Dermis microvascular lymphatic vessel endothelial cell (primary cell): ENCODE data around the gene INTS14. TPM values are rescaled to one million over a fixed set of nuclear protein-coding genes. Genes with fewer than 3 reads are reported as not detected.

Source experiments
- DNase-seq, 2 donors: peaks; one replicate each; pipeline versions ENCODE4 v3.0.0 to v3.0.0-alpha.2; 2010; ENCODE audit warnings: low read depth in 2 of 2
- total RNA-seq: library from RNA; depleted of rRNA; stranded (reverse); fragments of >200 nt; gene quantifications from 2 replicates; pipeline ENCODE4 v1.2.1, GENCODE V29; 2014

The INTS14 gene
- 29.8 and 37.4 TPM in 2 replicates for total RNA-seq

DNA sequence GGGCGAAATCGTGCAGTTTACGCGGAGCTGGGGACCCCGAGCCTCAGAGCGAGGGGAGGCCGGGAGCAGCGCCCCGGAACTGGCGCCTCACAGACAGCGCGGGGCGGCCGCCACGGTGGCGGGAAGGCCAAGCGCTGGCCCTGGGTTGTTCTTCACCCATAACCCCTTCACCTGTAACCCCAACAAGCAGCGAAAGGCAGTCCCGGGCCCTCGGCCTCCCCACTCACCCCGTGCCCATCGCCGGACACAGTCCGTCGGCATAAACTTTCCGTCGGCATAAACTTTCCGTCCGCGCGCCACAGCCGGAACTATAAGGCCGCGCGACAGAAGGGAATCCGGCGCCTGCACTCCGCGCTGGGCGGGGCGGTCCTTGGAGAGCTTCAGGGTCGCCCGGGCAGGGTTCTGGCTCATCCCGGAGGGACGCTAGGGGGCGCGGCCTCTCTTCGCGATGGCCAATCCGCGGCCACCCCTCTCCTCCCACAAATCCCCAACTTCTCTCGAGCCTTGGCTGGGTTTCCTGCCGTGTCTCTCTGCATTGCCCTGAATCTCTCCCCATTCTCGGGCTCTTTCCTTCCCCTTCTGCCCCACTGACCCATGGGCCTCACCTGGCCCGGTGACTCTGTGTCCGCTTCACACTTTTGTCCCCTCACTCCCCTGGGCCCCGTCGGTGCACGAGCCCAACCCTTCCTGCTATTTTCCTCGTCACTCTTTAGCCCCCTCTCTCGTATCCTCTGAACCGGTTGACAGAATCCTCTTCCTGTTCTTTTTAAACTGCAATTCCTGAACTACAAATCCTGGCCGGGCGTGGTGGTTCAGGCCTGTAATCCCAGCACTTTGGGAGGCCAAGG is at the start of gene INTS14:
TSS of gene INTS14 (minus strand) at position 261 of the 848 bp plus-strand sequence. CDS start 3,751 bp downstream, outside the sequence.
- peak; percentile 91 to 97 for DNase-seq

DNA sequence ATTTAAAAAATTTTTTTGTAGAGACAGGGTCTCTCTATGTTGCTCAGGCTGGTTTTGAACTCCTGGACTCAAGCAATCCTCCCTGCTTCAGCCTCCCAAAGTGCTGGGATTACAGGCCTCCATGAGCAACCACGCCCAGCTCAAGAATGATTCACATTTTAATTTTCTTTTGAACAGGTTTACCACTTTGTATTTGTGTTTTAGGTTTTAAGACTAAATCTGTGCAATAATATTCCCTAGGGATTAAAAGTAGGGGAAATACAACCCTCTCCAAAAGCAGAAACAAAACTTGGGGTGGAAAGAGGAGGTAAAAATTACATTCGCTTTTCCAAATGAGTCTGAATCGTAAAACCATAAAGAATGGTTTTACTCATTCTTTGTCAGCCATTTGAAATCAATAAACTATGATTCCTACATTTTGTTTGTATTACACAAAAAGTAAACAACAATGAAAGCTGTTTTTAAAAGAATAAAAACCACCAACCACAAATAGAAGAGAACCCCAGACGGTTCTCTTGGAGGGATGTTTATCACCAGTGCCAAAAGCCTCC is 48.6 kb upstream of the INTS14 start:
- DNase-seq, result no peak

DNA sequence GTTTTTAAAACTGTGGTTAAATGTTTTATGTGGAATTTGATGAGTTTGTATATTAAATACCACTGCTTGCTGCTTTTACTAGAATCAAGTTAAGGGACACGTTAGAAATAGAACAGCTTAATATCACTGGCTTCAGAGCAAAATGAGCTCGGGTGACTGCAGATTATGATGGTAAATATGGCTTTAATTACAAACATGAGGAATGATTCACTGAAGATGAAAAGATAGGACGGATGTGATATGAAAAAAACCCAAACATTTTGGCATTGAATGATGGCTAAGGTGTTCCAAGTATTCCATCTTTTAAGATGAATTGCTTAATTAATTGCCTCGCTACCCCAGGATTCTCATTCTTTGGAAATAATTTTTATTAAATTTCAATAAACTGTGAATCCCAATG is 44.5 kb upstream of the INTS14 start:
- DNase-seq, result no peak

DNA sequence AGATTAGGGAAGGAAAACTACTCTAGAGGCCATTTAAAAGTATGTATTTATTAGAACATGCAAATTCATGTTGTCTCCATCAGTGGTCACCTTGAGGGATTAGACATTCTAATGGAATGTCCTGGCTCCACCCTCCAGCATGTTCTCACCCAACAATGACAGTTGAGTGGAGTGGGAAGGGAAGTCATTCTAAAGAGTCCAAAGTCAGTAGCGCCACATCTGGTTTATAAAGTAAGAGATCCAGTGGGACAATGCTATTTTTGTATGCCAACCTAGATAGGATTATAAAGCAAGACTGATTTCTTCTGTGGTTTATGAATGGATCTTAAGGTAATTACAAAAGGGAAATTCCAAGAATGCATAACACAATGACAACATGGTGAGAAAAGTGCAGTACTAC is 44.1 kb upstream of the INTS14 start:
- DNase-seq, result peak in 1 of 2 donors; percentile 35

DNA sequence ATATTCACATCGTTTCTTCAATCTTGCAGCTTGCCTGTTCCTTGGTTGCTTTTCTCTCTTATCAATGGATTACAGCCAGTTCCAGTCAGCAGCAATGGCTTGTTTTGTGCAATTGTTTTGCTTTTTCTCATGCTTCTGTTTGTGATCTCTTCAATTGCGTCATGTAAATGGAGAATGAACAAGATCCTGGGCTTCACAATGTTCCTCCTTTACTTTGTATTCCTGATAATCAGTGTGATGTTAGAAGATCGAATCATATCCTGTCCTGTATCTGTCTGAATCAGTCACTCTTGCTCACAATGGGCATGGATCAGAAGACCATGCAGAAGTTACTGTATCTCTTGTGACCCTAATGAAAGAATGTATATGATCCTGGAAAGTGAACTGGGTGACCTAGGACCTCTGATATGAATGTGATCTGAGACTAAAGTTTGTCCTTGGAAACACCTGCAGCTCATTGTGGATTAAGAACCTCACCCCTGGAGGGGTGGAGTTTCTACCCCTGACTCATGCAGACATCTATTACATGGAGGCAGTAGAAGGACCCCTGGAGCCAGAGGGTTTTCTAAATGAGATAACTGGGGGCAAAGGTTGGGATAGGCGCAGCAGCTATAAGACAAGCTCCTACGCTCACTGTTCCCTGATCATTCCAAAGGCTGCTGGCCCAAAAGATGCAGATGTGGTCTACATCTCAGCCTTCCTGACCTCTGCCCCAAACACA is 43.0 kb upstream of the INTS14 start:
- DNase-seq, result peak in 1 of 2 donors; percentile 59

DNA sequence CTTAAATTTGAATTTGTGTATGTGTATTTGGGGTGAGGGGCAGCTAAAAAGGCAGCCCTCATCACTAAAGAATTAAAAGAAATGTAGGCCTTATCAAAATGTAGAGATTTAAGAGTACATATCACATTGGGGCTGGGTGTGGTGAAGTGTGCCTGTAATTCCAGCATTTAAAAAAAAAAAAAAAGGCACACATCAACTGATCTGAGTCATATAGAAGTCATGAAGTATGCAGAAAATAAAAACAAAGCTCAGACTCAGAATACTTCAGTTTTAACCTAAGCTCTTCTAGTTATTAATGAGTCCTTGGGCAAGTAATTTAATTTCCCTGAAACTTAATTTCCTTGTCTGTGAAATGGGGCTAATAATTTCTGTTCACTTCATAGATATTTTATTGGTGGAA is 42.4 kb upstream of the INTS14 start:
- DNase-seq, result peak in 1 of 2 donors; percentile 32

DNA sequence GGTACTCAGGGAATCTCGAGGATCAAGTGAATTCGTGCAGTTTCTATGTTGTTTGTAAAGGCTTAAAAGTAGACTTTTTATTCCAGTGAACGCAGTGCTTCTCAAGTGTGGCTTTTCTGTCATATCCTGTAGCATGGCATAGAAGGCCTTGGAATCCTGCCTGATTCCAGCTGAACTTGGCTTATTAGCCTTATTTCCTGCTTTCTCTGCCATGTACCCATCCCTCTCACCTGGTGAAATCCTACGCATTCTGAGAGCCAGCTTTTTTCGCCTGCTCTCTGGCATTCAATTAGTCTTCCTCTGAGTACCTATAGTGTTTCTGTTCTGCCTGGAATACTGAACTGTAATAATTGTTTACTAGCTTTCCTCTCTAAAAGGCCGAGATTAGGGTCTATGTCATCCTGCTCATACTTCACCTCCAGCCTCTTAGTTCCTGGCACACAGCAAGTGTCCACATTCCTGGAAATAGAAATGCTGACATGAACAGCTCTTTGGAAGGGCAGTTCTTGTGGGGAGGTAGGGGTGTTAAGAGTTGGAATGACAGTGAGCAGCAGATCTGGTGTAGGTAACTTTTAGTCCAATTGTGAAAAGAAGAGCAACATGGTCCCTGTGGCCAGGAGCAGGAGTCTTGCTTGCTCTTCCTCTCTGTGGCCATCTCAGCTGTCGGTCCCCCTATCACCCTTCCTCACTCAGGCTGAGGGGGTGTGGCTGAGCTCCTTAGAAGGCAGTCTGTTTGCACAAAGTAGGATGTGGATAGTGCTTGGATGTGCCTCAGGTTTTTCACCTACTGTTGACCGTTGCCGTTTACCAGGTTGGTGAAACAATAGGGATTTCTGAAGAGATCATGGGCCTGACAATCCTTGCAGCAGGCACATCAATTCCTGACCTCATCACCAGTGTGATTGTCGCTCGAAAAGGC is 41.2 kb upstream of the INTS14 start:
- no peak for DNase-seq

DNA sequence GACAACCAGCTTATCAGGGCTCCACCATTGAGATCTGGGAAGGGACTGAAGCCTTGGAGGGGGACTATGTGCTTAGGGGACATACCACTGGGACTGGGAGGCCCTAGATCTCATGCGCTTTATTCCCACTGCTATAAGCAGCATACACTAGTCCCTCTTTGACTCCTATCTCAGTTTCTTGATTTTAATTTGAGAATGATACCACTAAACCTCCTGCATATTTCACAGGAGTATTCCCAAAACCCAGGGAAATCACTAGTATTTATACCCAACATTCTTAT is 40.1 kb upstream of the INTS14 start:
- DNase-seq, result no peak

DNA sequence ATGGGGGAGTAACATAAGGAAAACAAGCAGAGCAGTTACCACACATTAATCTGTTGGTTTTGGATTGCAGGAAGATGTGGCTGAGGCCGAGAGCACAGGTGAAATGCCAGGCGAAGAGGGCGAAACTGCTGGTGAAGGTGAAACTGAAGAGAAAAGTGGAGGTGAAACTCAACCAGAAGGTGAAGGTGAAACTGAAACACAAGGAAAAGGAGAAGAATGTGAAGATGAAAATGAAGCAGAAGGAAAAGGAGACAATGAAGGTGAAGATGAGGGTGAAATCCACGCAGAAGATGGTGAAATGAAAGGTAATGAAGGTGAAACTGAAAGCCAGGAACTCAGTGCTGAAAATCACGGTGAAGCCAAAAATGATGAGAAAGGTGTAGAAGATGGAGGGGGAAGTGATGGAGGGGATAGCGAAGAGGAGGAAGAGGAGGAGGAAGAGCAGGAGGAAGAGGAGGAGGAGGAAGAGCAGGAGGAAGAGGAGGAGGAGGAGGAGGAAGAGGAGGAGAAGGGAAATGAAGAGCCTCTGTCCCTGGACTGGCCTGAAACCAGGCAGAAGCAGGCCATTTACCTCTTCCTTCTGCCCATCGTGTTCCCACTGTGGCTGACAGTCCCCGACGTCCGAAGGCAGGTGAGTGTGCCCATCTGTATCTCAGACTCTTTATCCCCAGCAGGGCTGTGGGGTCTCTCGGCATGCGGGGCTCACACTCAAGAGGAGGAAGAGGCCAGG is 39.5 kb upstream of the INTS14 start:
- DNase-seq, result no peak

DNA sequence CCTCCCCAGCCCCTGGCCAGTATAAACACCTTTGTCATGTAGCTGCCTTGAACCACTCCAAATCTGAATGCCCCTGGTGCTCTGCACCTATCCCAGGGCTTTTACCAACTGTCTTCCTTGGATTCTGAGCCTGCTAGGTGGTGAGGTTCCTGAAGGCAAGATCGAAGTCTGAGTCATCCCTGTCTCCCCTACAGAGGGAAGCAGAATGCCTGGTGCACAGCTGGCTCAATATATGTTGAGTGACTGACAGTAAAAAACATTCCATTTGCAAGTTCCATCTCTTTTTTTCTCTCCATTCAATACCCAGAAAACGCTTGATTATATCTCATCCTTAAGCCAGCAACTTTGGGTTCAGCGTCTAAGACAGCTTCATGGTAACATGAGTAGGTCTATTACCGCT is 35.6 kb upstream of the INTS14 start:
- peak in 1 of 2 donors; percentile 28 for DNase-seq

DNA sequence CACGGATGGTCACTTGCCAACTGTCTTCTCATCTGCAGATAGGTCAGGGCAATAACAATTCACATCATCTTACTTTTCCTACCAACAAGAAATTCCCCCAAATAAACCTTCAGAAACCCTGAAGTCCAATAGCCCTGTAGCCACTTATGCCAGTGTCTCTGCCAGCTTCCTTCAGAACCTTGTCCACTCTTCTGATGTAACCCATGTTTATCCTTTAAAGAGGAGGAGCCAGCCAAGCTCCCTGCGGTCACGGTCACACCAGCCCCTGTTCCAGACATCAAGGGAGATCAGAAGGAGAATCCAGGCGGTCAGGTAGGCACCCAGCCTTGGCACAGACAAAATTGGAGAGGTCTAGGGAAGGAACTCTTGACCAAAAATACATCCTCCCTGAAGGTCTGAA is 34.5 kb upstream of the INTS14 start:
- no peak for DNase-seq

DNA sequence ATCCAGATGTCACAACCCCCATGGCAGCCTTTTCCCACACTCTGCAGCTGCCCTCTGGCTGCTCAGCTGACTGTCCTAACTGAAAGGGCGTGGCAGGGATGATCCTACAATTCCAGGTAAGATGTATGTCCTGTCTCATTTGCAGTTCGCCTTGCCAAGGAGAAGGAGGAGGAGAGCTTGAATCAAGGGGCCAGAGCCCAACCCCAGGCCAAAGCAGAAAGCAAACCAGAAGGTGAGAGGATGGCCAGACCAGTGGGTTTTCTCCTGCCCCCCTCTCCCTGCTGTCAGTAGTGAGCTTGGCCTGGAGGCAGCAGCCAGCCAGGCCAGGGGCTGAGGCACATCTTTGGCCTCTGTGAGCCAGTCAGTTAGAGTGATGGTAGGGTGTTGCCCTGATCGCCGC is 33.4 kb upstream of the INTS14 start:
- DNase-seq, result no peak

DNA sequence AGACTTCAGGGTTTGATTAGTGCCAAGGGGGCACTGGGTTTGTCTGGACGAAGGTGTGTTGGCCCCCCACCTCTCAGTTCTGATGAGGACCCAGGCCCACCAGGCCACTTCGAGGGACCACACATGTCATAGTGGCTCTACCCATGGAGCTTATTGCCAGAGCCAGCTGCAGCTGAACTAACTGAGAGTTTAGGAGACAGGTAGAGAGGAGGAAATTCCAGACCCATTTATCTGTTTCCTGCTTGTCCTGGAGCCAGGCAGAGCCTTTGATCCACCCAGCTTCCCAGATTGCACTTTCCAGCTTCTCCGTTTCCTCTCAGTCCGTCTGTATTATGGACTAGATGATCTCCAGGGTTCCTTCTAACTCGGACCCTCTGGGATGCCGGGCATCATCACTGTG is 31.7 kb upstream of the INTS14 start:
- peak; percentile 66 to 75 for DNase-seq

DNA sequence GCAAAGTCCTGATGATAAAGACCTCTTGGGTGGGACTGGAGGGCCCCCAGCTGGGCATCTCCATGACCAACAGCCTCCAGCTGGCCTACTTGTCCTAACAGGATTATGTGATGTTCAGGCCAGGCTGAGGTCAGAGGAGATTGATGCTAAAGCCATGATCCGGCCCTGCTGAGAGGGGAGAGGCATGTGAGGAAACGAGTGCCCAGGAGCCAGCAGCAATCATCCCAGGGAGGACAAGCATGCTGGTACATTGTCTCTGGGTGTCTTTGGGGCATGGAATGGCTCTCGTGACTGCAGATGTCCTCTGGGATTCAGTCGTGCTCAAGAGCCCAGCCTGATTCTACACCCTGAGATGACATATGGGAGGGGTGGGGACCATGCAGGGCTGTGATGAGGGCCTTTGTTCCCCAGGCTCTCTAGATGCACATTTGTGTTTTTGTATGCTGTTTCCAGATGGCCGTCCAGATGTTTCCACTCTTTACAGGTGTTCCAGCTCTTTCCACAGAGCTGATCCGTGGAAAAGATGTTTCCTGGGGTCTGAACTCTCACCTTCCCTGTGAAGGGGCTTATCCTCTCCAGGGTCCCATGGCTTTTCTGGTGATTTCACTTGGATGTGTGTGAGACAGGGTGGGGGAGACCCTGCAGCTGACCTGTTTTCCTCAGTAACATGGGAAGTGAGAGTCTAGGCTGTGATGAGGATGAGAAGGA is 31.0 kb upstream of the INTS14 start:
- DNase-seq, result peak; percentile 38 to 68

DNA sequence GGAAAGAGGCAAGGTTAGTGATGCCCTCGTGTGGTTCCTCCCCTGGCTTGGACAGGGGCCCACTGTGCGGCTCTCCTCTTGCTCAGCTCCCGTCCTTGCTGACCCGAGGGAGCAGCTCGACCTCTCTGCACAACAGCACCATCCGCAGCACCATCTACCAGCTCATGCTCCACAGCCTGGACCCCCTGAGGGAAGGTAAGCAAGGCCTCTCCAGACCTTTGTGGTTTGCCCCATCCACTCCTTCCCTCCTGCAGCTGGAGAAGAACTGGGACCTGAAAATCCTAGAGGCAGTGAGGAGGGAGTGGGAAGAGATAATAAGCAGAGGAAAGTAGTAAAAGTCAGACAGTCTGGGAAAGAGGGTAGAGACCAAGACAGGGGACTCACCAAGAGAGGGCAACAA is 28.6 kb upstream of the INTS14 start:
- no peak for DNase-seq

DNA sequence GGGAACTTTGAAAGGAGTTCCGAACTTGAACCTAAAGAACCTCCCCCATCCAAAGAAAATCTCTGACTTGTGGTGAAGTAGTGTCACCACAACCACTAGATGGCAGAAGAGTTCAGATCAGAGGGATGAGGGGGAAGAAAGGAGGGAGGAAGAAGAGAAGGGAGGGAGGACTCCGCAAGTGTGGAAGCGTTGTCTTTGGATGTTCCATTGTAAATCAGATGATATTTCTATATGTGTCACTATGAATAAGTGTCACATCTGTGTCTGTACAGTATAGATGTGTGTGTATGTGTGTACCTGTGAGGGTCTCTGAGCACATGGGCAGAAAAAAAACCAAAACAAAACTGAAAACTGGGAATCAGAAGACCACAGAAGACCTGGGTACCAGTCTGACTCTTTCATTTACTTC is 27.8 kb upstream of the INTS14 start:
- DNase-seq, result peak; percentile 51 to 80

DNA sequence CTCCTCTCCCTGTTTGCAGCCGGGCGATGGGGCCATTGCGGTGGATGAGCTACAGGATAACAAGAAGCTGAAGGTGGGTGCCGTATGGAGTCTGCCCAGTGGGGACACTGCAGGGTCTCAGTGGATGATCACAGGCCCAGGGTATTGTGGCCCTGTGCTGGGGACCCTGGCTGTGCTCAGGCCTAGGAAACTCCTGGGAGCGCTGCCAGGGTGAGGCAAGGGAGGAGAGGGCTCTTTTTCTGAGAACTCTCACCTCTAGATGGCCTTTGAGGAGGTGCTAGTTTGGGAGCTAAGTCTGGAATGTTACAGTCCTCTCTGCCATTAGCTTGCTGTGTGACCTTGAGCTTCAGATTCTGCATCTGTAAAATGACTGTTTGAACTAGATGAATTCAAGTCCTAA is 27.2 kb upstream of the INTS14 start:
- no peak for DNase-seq

DNA sequence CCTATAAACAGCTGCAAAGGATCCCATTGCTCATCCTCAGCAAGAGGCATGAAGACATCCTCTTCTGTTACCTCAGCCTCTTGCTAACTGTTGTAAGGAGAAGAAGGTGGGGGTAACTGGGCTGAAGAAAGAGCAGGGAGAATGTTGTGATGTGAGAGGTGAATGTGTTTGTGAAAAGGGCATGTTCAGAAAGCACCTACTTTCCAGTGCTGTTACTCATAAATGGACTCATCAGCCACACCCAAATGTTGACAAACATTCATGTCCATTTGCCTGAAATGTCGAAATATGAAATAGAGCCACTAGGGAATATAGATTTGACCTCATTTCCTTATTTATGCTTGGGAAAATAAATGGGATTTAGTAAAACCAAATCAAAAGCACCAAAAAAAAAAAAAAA is 23.4 kb upstream of the INTS14 start:
- DNase-seq, result no peak

DNA sequence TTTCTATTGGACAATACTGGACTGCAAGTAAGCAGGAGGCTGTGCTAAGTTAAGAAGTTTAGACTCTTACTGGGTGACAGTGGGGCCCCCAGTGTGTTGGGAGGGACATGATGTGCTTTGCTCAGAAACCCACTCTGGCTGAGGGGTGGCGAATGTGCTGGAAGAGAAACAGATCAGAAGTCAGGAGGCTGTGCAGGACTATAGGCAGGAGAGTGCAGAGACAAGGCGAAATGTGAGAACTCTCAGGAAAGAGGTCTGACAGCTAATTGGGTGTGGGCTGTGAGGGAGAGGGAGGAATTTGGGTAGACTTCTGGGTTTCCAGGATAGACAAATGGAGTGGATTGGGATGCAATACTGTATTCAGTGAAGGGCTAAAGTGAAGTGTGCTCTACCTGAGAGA is 22.8 kb upstream of the INTS14 start:
- DNase-seq, result no peak

DNA sequence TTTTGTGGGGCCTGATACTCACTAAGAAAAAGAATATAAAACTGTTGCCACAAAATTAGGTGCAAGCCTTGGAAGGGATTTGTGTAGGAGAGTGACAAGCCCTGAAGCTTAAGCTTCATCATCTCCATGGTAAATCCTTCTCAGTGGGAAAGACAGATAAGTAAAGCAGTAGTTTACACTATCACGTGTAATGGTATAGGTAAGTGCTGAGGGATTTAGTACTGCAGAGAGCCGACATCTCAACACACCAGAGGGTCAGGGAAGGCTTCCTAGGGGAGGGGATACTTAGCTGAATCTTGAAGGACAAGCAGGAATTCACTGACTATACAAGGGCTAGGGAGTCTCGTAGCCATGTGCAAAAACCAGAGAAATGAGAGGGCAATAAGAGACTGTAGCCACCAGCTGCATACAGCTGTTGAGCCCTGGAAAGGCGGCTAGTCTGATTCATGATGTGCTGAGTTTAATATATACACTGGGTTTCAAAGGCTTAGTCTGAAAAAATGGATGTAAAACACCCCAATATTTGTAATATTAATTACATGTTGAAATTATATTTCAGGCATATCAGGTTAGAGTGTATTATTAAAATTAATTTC is 21.9 kb upstream of the INTS14 start:
- no peak for DNase-seq
